SU-DHL-6 (cell line): ENCODE data around the gene MAP4K2.

Experiments used
- EZH2phosphoT487 ChIP-seq: fragments of 200-600 bp; sonication (generic), shearing (Covaris generic); conservative IDR thresholded peaks from 2 replicates; pipeline ENCODE4 v1.6.1; 2018; ENCODE audit warnings: mild to moderate bottlenecking, antibody characterized with exemption, low read length, moderate library complexity, mixed read lengths
- TF ChIP-seq, protein P1 (sequence below): fragments of 200-600 bp; sonication (generic); IDR thresholded peaks from one replicate; pipeline ENCODE4 v1.5.1; 2017; ENCODE audit warnings: antibody characterized with exemption, mild to moderate bottlenecking, low read length, moderate library complexity; ENCODE audit not compliant: insufficient read depth, poor library complexity, severe bottlenecking

DNA sequence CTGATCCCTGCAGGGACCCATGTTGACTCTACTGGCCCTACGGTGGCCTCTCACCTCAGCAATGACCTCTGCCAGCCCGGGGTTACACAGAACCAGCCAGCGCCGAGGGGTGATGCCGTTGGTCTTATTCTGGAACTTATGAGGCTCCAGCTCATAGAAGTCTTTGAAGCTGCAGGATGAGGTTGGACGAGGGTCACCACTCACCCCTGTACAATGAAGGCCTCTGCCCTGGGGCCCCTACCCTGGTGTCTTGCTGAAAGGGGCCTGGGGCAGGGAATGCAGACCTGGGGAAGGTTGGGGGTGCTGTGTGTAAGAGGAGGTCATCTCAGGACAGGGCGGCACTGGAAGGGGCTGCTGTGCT, 50.0 kb downstream of the MAP4K2 start:
- TF ChIP-seq, protein P1, sequence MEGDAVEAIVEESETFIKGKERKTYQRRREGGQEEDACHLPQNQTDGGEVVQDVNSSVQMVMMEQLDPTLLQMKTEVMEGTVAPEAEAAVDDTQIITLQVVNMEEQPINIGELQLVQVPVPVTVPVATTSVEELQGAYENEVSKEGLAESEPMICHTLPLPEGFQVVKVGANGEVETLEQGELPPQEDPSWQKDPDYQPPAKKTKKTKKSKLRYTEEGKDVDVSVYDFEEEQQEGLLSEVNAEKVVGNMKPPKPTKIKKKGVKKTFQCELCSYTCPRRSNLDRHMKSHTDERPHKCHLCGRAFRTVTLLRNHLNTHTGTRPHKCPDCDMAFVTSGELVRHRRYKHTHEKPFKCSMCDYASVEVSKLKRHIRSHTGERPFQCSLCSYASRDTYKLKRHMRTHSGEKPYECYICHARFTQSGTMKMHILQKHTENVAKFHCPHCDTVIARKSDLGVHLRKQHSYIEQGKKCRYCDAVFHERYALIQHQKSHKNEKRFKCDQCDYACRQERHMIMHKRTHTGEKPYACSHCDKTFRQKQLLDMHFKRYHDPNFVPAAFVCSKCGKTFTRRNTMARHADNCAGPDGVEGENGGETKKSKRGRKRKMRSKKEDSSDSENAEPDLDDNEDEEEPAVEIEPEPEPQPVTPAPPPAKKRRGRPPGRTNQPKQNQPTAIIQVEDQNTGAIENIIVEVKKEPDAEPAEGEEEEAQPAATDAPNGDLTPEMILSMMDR: no peak
- TF ChIP-seq EZH2phosphoT487: no peak
